Endothelial cell of umbilical vein (primary cell): ENCODE results near the gene MSL3B.

Experiments
- BruUV-seq: library from RNA; stranded (reverse); fragments of 400-500 nt; replicated peaks from 2 replicates; lab custom pipeline; 2021; lab: Mats Ljungman, UMichigan
- CTCF ChIA-PET: fragments of 300-600, 350-600 bp; sonication (Branson Sonifier 250); formaldehyde crosslinking; loops from one replicate; lab custom pipeline; 2021; ENCODE audit warnings: antibody characterized with exemption, inconsistent platforms; lab: Charles Lee
- POLR2A ChIA-PET: fragments of 300-600, 350-600 bp; sonication (Branson Sonifier 250); formaldehyde crosslinking; loops from one replicate; lab custom pipeline; 2021; ENCODE audit warnings: antibody characterized with exemption, inconsistent platforms; lab: Charles Lee
- DNase-seq: peaks from one replicate; pipeline ENCODE4 v3.0.0-alpha.2; 2011; ENCODE audit warnings: low read depth, low spot score
- FAIRE-seq: peaks from 2 replicates; lab custom pipeline; 2011; peaks lifted over from hg19 to GRCh38; lab: Jason Lieb, UNC
- H2AFZ ChIP-seq: 2 replicates; pipeline ENCODE4 v1.6.0; 2012; ENCODE audit warnings: low read depth, low read length, control low read depth, inconsistent platforms
- H3K27ac ChIP-seq: 2 replicates; pipeline ENCODE4 v1.5.1; 2011; ENCODE audit warnings: low read depth, mild to moderate bottlenecking, control low read depth, low read length, moderate library complexity; ENCODE audit not compliant: insufficient read depth
- H3K27me3 ChIP-seq, 2 experiments: 2 replicates each; pipeline versions ENCODE4 v1.6.0 to v1.6.1; 2011; ENCODE audit warnings: low read length in 2 of 2, mixed read lengths in 1 of 2; ENCODE audit not compliant: control insufficient read depth in 2 of 2, insufficient read depth in 2 of 2
- H3K36me3 ChIP-seq, 2 experiments: 2 replicates in 1 of 2; 3 replicates in 1 of 2; pipeline ENCODE4 v1.5.1; 2011; ENCODE audit warnings: low read length in 2 of 2, mild to moderate bottlenecking in 1 of 2, moderate library complexity in 1 of 2; ENCODE audit not compliant: control insufficient read depth in 2 of 2, insufficient read depth in 2 of 2; ENCODE audit errors: extremely low read depth in 1 of 2
- H3K4me1 ChIP-seq: 3 replicates; pipeline ENCODE4 v1.5.1; 2011; ENCODE audit warnings: mild to moderate bottlenecking, low read length; ENCODE audit not compliant: control insufficient read depth, insufficient read depth; ENCODE audit errors: extremely low read depth
- H3K4me2 ChIP-seq: 2 replicates; pipeline ENCODE4 v1.6.1; 2011; ENCODE audit warnings: low read length, control low read depth, mixed read lengths; ENCODE audit not compliant: insufficient read depth
- H3K4me3 ChIP-seq, 3 experiments: fragments of 200-600 bp in 1 of 3; sonication (generic), shearing (Covaris generic) in 1 of 3; replicated peaks in 1 of 3; 2 replicates each; pipeline ENCODE4 v1.5.1; 2011 to 2016; ENCODE audit warnings: control low read depth in 3 of 3, low read length in 3 of 3, mild to moderate bottlenecking in 2 of 3, inconsistent platforms in 1 of 3, low read depth in 1 of 3, moderate library complexity in 1 of 3; ENCODE audit not compliant: insufficient read depth in 1 of 3
- H3K79me2 ChIP-seq: 2 replicates; pipeline ENCODE4 v1.6.0; 2012; ENCODE audit warnings: low read length, inconsistent platforms; ENCODE audit not compliant: control insufficient read depth, insufficient read depth
- H3K9ac ChIP-seq: replicated peaks from 2 replicates; pipeline ENCODE3; 2011; ENCODE audit warnings: low read length, control low read depth; ENCODE audit not compliant: insufficient read depth; ENCODE audit errors: extremely low read depth
- H3K9me1 ChIP-seq: replicated peaks from 3 replicates; pipeline ENCODE4 v1.6.0; 2011; ENCODE audit warnings: mild to moderate bottlenecking, low read length; ENCODE audit not compliant: control insufficient read depth, insufficient read depth; ENCODE audit errors: extremely low read depth
- H3K9me3 ChIP-seq: replicated peaks from 2 replicates; pipeline ENCODE4 v1.5.1; 2012; ENCODE audit warnings: low read length, inconsistent platforms; ENCODE audit not compliant: control insufficient read depth, insufficient read depth
- H4K20me1 ChIP-seq: replicated peaks from 2 replicates; pipeline ENCODE3; 2011; ENCODE audit warnings: mild to moderate bottlenecking, low read length; ENCODE audit not compliant: control insufficient read depth, insufficient read depth; ENCODE audit errors: extremely low read depth
- CTCF ChIP-seq, 2 donors: IDR thresholded peaks; 1 replicate in 1 of 2; 2 replicates in 1 of 2; pipeline ENCODE4 v1.5.1; 2011; ENCODE audit warnings: low read length in 2 of 2, mild to moderate bottlenecking in 2 of 2, moderate library complexity in 2 of 2, control low read depth in 1 of 2, inconsistent platforms in 1 of 2, low read depth in 1 of 2; ENCODE audit not compliant: insufficient read depth in 1 of 2; ENCODE audit errors: extremely low read depth in 1 of 2
- EZH2 ChIP-seq: IDR thresholded peaks from 2 replicates; pipeline ENCODE4 v1.6.1; 2012; ENCODE audit warnings: borderline replicate concordance, low read depth, mild to moderate bottlenecking, moderate library complexity, low read length, inconsistent platforms; ENCODE audit not compliant: severe bottlenecking
- FOS ChIP-seq: IDR thresholded peaks from 2 replicates; pipeline ENCODE4 v1.6.1; 2011; ENCODE audit warnings: mild to moderate bottlenecking, low read length, moderate library complexity, borderline replicate concordance; ENCODE audit not compliant: insufficient read depth
- GATA2 ChIP-seq: IDR thresholded peaks from 2 replicates; pipeline ENCODE4 v1.7.0; 2011; ENCODE audit warnings: low read depth, mild to moderate bottlenecking, moderate library complexity, mixed read lengths, low read length; ENCODE audit not compliant: insufficient read length, insufficient read depth
- JUN ChIP-seq: IDR thresholded peaks from 2 replicates; pipeline ENCODE4 v1.6.1; 2011; ENCODE audit warnings: borderline replicate concordance, low read depth; ENCODE audit not compliant: insufficient read length, insufficient read depth
- MAX ChIP-seq: IDR thresholded peaks from 2 replicates; pipeline ENCODE4 v1.6.1; 2011; ENCODE audit not compliant: insufficient read depth, insufficient read length
- MYC ChIP-seq: IDR thresholded peaks from one replicate; pipeline ENCODE4 v1.6.1; 2011; ENCODE audit warnings: mild to moderate bottlenecking, low read depth, low read length
- POLR2A ChIP-seq: IDR thresholded peaks from 2 replicates; pipeline ENCODE4 v1.6.1; 2012; ENCODE audit warnings: low read depth, mild to moderate bottlenecking, control low read depth, low read length
- POLR2AphosphoS5 ChIP-seq: IDR thresholded peaks from 2 replicates; pipeline ENCODE4 v1.6.1; 2012; ENCODE audit warnings: low read depth, mild to moderate bottlenecking, control low read depth, low read length, moderate library complexity; ENCODE audit not compliant: insufficient read depth
- dilution Hi-C: fragments of 300-500 bp; cut with MboI; formaldehyde crosslinking; loops from one replicate; pipeline ENCODE4 v1.15.0; 2019; ENCODE audit warnings: low sequenced_read_pairs; ENCODE audit not compliant: extremely low pct_ligation_motif_present
- intact Hi-C: fragments of 100-400 bp; cut with micrococcal nuclease; formaldehyde crosslinking; loops from one replicate; pipeline ENCODE4 v1.10.0; 2022

Gene MSL3B

GRCh38 chr2:233862261-233862768 lies 5.9 kb downstream of the MSL3B start:
- no peaks in the 10 kb centered on the region for H4K20me1 ChIP-seq
- no peak overlapping the region for H2AFZ ChIP-seq
- no peaks in the 10 kb centered on the region for H3K27me3 ChIP-seq
- ChIA-PET POLR2A (no interaction called here), CTCF (no interaction called here)
- no peaks in the 10 kb centered on the region for H3K36me3 ChIP-seq
- FAIRE-seq = no peak
- no peak overlapping the region for H3K4me3 ChIP-seq
- no peak overlapping the region for H3K4me2 ChIP-seq
- H3K9me3 ChIP-seq = no peaks in the 10 kb centered on the region
- intact Hi-C loops = no loop called here
- no peak overlapping the region for H3K27ac ChIP-seq
- H3K9me1 ChIP-seq = no peaks in the 10 kb centered on the region
- H3K4me1 ChIP-seq = no peaks in the 10 kb centered on the region
- no TSS peak for BruUV-seq
- H3K79me2 ChIP-seq = no peaks in the 10 kb centered on the region
- no peak for TF ChIP-seq FOS
- no peak for TF ChIP-seq JUN
- no peak for TF ChIP-seq MYC
- TF ChIP-seq POLR2A = no peak
- no peak for TF ChIP-seq EZH2
- TF ChIP-seq POLR2AphosphoS5 = no peak
- no peak for TF ChIP-seq MAX
- no peak for TF ChIP-seq CTCF (IDR thresholded peaks at IDR 0.05; ENCODE audit: extremely low read depth in 1 of 2, insufficient read depth in 1 of 2, low read depth in 1 of 2, low read length in 2 of 2)
- no peak for TF ChIP-seq GATA2
- dilution Hi-C loops = no loop called here
- no peak overlapping the region for H3K9ac ChIP-seq
- no peak for DNase-seq
